K562 (cell line): ENCODE data around the gene MYO7A. TPM values are rescaled to one million over a fixed set of nuclear protein-coding genes. Genes with fewer than 3 reads are reported as not detected.

ENCODE experiments used
- ATAC-seq: fragments of 200-7000 bp; cut with Tn5 transposase; 3 replicates; pipeline ENCODE4 v1.9.1; 2020; ENCODE audit warnings: moderate library complexity
- BruUV-seq: library from RNA; stranded (reverse); fragments of 400-500 nt; replicated peaks from 2 replicates; lab custom pipeline; 2021; lab: Mats Ljungman, UMichigan
- CTCF ChIA-PET: fragments of 300-600 bp; formaldehyde crosslinking; extraction: SDS; loops from one replicate; lab custom pipeline; 2021; ENCODE audit warnings: low intra/inter-chr PET ratio; lab: Yijun Ruan, JAX
- POLR2A ChIA-PET: fragments of 300-600, 350-650 bp; sonication (Branson Sonifier 250); formaldehyde crosslinking; extraction: SDS; loops from one replicate; lab custom pipeline; 2021; ENCODE audit warnings: antibody characterized with exemption, inconsistent platforms; lab: Yijun Ruan, JAX
- DNase-seq, 4 experiments: peaks; one replicate each; pipeline versions ENCODE4 v3.0.0 to v3.0.0-alpha.2; 2011 to 2018; ENCODE audit warnings: low spot score in 3 of 4, mixed read lengths in 3 of 4; ENCODE audit errors: extremely low read depth in 1 of 4
- FAIRE-seq: peaks from 2 replicates; lab custom pipeline; 2011; peaks lifted over from hg19 to GRCh38; lab: Jason Lieb, UNC
- H2AFZ ChIP-seq: 2 replicates; pipeline ENCODE4 v1.6.0; 2011; ENCODE audit warnings: low read depth, low read length, control low read depth, inconsistent platforms
- H3K27ac ChIP-seq: fragments of 200-600 bp; 3 replicates; pipeline ENCODE4 v1.8.0; 2011; ENCODE audit warnings: low read depth, mild to moderate bottlenecking, control low read depth, inconsistent platforms, low read length, moderate library complexity, mixed read lengths; ENCODE audit errors: extremely low read depth
- H3K27me3 ChIP-seq, 2 experiments: fragments of 300-600 bp in 1 of 2; 2 replicates in 1 of 2; 3 replicates in 1 of 2; pipeline versions ENCODE4 v1.6.0 to v1.8.0; 2011; ENCODE audit warnings: inconsistent platforms in 2 of 2, low read length in 2 of 2, mild to moderate bottlenecking in 1 of 2, mixed read lengths in 1 of 2, moderate library complexity in 1 of 2; ENCODE audit not compliant: control insufficient read depth in 2 of 2, insufficient read depth in 2 of 2
- H3K36me3 ChIP-seq: fragments of 300-600 bp; 3 replicates; pipeline ENCODE4 v1.8.0; 2011; ENCODE audit warnings: mild to moderate bottlenecking, low read length, inconsistent platforms; ENCODE audit not compliant: control insufficient read depth, insufficient read depth
- H3K4me1 ChIP-seq, 2 experiments: fragments of 200-600 bp in 1 of 2; replicated peaks in 1 of 2; 2 replicates in 1 of 2; 3 replicates in 1 of 2; pipeline versions ENCODE4 v1.5.1 to v1.8.0; 2011; ENCODE audit warnings: inconsistent platforms in 2 of 2, low read length in 2 of 2, mild to moderate bottlenecking in 1 of 2, mixed read lengths in 1 of 2, moderate library complexity in 1 of 2; ENCODE audit not compliant: control insufficient read depth in 2 of 2, insufficient read depth in 2 of 2
- H3K4me2 ChIP-seq: 2 replicates; pipeline ENCODE4 v1.6.1; 2011; ENCODE audit warnings: low read length, control low read depth, inconsistent platforms, mixed read lengths; ENCODE audit not compliant: insufficient read depth
- H3K4me3 ChIP-seq: fragments of 200-600 bp; sonication (generic), shearing (Covaris generic); 2 replicates; pipeline ENCODE4 v1.5.1; 2016; ENCODE audit warnings: control low read depth, inconsistent platforms
- H3K79me2 ChIP-seq: fragments of 200-600 bp; 3 replicates; pipeline ENCODE4 v1.8.0; 2011; ENCODE audit warnings: low read length, inconsistent platforms; ENCODE audit not compliant: control insufficient read depth, insufficient read depth
- H3K9ac ChIP-seq, 2 experiments: 2 replicates each; pipeline versions ENCODE4 v1.6.0 to v1.6.1; 2011; ENCODE audit warnings: low read depth in 2 of 2, low read length in 2 of 2, control low read depth in 1 of 2, inconsistent platforms in 1 of 2, mild to moderate bottlenecking in 1 of 2, mixed read lengths in 1 of 2; ENCODE audit not compliant: insufficient read depth in 1 of 2
- H3K9me1 ChIP-seq: one replicate; pipeline ENCODE4 v1.6.0; 2011; ENCODE audit warnings: inconsistent platforms, mild to moderate bottlenecking, low read length, moderate library complexity; ENCODE audit not compliant: control insufficient read depth, insufficient read depth
- H3K9me3 ChIP-seq: replicated peaks from 2 replicates; pipeline ENCODE4 v1.5.1; 2011; ENCODE audit warnings: low read depth, low read length, inconsistent platforms; ENCODE audit not compliant: control insufficient read depth, insufficient read depth
- H4K20me1 ChIP-seq: replicated peaks from 2 replicates; pipeline ENCODE4 v1.6.1; 2011; ENCODE audit warnings: low read length, inconsistent platforms, mixed read lengths; ENCODE audit not compliant: control insufficient read depth, insufficient read depth
- EP400 ChIP-seq: fragments of 450-650 bp; IDR thresholded peaks from 2 replicates; pipeline ENCODE4 v1.6.1; 2017; ENCODE audit warnings: antibody characterized with exemption, mild to moderate bottlenecking, moderate library complexity
- ESRRB ChIP-seq: fragments of 250-450 bp; sonication (Bioruptor Pico); IDR thresholded peaks from 2 replicates; pipeline ENCODE4 v1.5.0; 2020; ENCODE audit warnings: mild to moderate bottlenecking, moderate library complexity, borderline replicate concordance
- HLTF ChIP-seq: fragments of 450-650 bp; IDR thresholded peaks from 2 replicates; pipeline ENCODE4 v1.6.1; 2016
- NCOA6 ChIP-seq: fragments of 450-650 bp; IDR thresholded peaks from 2 replicates; pipeline ENCODE4 v1.6.1; 2017; ENCODE audit warnings: mild to moderate bottlenecking
- POU5F1 ChIP-seq: fragments of 150-350 bp; IDR thresholded peaks from 2 replicates; pipeline ENCODE4 v1.6.1; 2014; ENCODE audit warnings: borderline replicate concordance, low read length, low read depth, mild to moderate bottlenecking; ENCODE audit not compliant: partially characterized antibody
- RAD21 ChIP-seq, 2 experiments: fragments of 250-450 bp in 1 of 2; fragments of 450-650 bp in 1 of 2; sonication (Bioruptor Pico) in 1 of 2; formaldehyde crosslinking in 1 of 2; IDR thresholded peaks in 1 of 2; conservative IDR thresholded peaks in 1 of 2; 2 replicates each; pipeline versions ENCODE4 v1.4.0 to v1.8.0; 2020 to 2022; ENCODE audit warnings: mild to moderate bottlenecking in 2 of 2, moderate library complexity in 1 of 2
- RFX7 ChIP-seq: fragments of 250-450 bp; sonication (Bioruptor Pico); IDR thresholded peaks from 2 replicates; pipeline ENCODE4 v1.5.1; 2021; ENCODE audit warnings: mild to moderate bottlenecking
- SIX5 ChIP-seq, 2 experiments: IDR thresholded peaks; 2 replicates each; pipeline ENCODE4 v1.6.1; 2011; ENCODE audit warnings: low read length in 2 of 2, borderline replicate concordance in 1 of 2, low read depth in 1 of 2, mild to moderate bottlenecking in 1 of 2, moderate library complexity in 1 of 2; ENCODE audit not compliant: insufficient read depth in 1 of 2
- THRAP3 ChIP-seq: fragments of 450-650 bp; IDR thresholded peaks from 2 replicates; pipeline ENCODE4 v1.6.1; 2016; ENCODE audit warnings: mild to moderate bottlenecking, inconsistent platforms, borderline replicate concordance
- TOE1 ChIP-seq, 2 experiments: fragments of 450-650 bp in 1 of 2; sonication (generic) in 1 of 2; formaldehyde crosslinking in 1 of 2; IDR thresholded peaks; 2 replicates each; pipeline versions ENCODE4 v1.7.1 to v1.8.0; 2016 to 2022; ENCODE audit warnings: borderline replicate concordance in 2 of 2, mild to moderate bottlenecking in 2 of 2, antibody characterized with exemption in 1 of 2, inconsistent platforms in 1 of 2, low read depth in 1 of 2, missing genetic modification reagents in 1 of 2, moderate library complexity in 1 of 2
- ZFP36 ChIP-seq: fragments of 150-350 bp; IDR thresholded peaks from 2 replicates; pipeline ENCODE4 v1.6.1; 2018; ENCODE audit warnings: low read length, low read depth; ENCODE audit not compliant: partially characterized antibody
- ZFX ChIP-seq: sonication (generic); formaldehyde crosslinking; IDR thresholded peaks from 2 replicates; pipeline ENCODE4 v1.8.0; 2022; ENCODE audit warnings: mild to moderate bottlenecking, missing genetic modification reagents, moderate library complexity
- ZNF24 ChIP-seq: fragments of 450-650 bp; IDR thresholded peaks from 2 replicates; pipeline ENCODE4 v1.6.1; 2016
- ZNF282 ChIP-seq: sonication (generic); formaldehyde crosslinking; IDR thresholded peaks from 2 replicates; pipeline ENCODE4 v1.8.1; 2023; ENCODE audit warnings: missing genetic modification reagents
- WGBS: fragments of 100-300 bp; shearing (Covaris generic); methylation state at CpG from one replicate; pipeline ENCODE4 v1.1.6; 2016; ENCODE audit warnings: low coverage, mixed read lengths; ENCODE audit not compliant: insufficient coverage; ENCODE audit errors: missing lambda C conversion rate; 5-methylcytosine and 5-hydroxymethylcytosine counted together
- in situ Hi-C: fragments of 300-500 bp; cut with MboI; formaldehyde crosslinking; loops from 4 replicates; pipeline ENCODE4 v1.15.0; 2018; ENCODE audit warnings: inconsistent platforms, mixed read lengths
- intact Hi-C: fragments of 100-400 bp; cut with micrococcal nuclease; formaldehyde crosslinking; loops from 2 replicates; pipeline ENCODE4 v1.14.2; 2022
- polyA plus RNA-seq, 8 experiments: library from polyadenylated mRNA; depleted of rRNA in 4 of 8; stranded (reverse) in 5 of 8; unstranded in 3 of 8; fragments of >200 nt; fragmentation: Nextera tagmentation in 2 of 8; fragmentation: Illumina TruSeq in 1 of 8; extraction: Ambion mirVana in 2 of 8; extraction: Trizol in 1 of 8; gene quantifications; 2 replicates each; pipeline versions ENCODE4 v1.2.1 to v1.2.3, GENCODE V29; 2011 to 2014; ENCODE audit warnings: inconsistent platforms in 1 of 8, missing spikeins in 1 of 8
- total RNA-seq, 7 experiments: library from RNA; depleted of rRNA in 6 of 7; stranded (reverse); fragments of >200 nt in 6 of 7; fragmentation: Illumina TruSeq in 2 of 7; extraction: Trizol in 2 of 7; gene quantifications; 2 replicates each; pipeline versions ENCODE4 v1.2.1 to v1.2.3, GENCODE V29; 2011 to 2021; ENCODE audit warnings: low replicate concordance in 1 of 7
- TF ChIP-seq, protein P1 (sequence below): sonication (generic); formaldehyde crosslinking; IDR thresholded peaks from 2 replicates; pipeline ENCODE4 v1.8.1; 2023; ENCODE audit warnings: mild to moderate bottlenecking, missing genetic modification reagents
- TF ChIP-seq, protein P2 (sequence below): fragments of 200-800 bp; sonication (Bioruptor generic); IDR thresholded peaks from 2 replicates; pipeline ENCODE4 v1.6.1; 2017; ENCODE audit warnings: missing genetic modification characterization, missing compliant biosample characterization

MYO7A gene
- total and polyA plus RNA-seq, 9 of the 15 experiments (the other 6 are each of a cell fraction or from before 2014, with no cell fraction given): 0.01 to 0.11 (median 0.07) TPM; not detected in 1

DNA sequence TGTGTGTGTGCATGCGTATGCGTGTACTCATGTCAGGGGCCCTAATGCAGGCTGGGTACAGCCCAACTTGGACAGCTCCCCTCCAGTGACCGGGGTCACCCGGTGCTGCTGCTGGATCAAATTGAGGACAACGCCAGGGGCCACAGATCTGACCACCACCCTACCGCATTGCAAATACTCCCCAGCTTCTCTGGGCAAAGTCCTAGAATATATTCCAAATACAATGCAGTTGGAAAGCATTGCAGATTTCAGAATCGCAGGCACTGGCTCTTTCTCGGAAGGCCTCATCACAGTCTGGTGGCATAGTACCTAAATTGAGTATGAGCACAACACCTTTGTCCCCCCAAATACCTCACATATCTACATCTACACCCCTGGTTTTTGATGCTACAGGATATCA is 43.2 kb downstream of the MYO7A start (continued):
- TF ChIP-seq TOE1 (IDR thresholded peaks at IDR 0.05; ENCODE audit: borderline replicate concordance) (no peak), TOE1 (CRISPR knock-in tag; IDR thresholded peaks at IDR 0.05; ENCODE audit: borderline replicate concordance, low read depth) (no peak), THRAP3 (no peak)

DNA sequence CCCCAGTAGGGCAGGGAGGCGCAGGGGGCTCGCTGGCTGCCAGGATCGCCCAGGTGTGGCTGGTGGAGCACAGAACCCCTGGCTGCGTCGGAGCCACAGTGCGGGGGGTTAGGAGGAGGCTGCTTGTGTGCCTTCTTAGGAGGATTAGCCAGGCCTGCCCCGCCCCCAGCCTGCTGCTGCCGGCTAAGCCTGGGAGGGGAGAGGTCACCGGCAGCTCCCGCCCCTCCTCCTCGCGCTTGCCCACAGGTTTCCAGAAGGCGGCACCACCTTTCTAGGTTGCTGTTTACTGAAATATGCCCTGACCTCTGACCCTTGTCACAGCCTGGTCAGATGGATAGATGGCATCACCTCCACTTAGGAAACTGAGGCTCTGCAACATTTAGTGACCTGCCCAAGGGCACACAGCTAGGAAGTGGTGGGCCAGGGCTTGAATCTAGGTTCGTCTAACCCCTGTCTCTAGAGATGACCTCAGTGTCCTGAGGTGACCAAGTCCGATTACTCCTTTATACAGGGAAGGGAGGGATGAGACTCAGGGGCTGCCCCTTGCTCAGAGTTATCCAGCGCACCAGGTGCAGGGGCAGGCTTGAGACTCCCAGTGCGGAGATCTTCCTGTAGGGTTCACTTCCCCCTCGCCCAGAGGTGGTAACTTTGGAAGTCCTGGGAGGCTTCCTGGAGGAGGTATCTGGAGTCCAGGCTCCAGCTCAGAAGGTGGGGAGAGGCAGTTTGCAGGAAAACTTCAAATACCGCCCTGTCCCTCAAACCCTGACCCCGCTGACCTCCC is 44.0 kb downstream of the MYO7A start:
- Histone ChIP-seq H3K9me3 (no peaks in the 10 kb centered on the region), H3K36me3 (no peaks in the 10 kb centered on the region), H3K4me3 (no peak overlapping the region), H3K4me1 (peaks cover 6 to 17% of the 10 kb centered on the region in 2 experiments; a peak in 4 of 5 replicates), H2AFZ (peak overlapping the region; percentile 38), H3K9me1 (peaks cover 2% of the 10 kb centered on the region), H3K4me2 (peak overlapping the region; percentile 41; the same call in 1 of the 2 replicates), H3K27me3 (peaks cover 0 to 47% of the 10 kb centered on the region in 2 experiments; a peak in 2 of 5 replicates), H3K79me2 (no peaks in the 10 kb centered on the region), H4K20me1 (0 out of 2 replicates have a peak, but pooled peaks cover 3% of the 10 kb centered on the region), H3K27ac (no peak overlapping the region), H3K9ac (no peak overlapping the region)
- FAIRE-seq (no peak), ATAC-seq (peak; percentile 87), DNase-seq (peak; percentile 60 to 81 (median 74))
- ChIA-PET POLR2A (interaction anchor here (1.0 kb wide), 1 partner anchor 28 kb away, joined by 3 read pairs; no protein-coding TSS in a partner anchor), CTCF (no interaction called here)
- in situ Hi-C loops: no loop called here
- intact Hi-C loops: no loop called here
- WGBS: 14% methylated on average over 15 of the region's 20 CpGs
- BruUV-seq: no TSS peak
- TF ChIP-seq EP400 (no peak), ZFP36 (peak; percentile 90), RAD21 (CRISPR knock-in tag; conservative IDR thresholded peaks at IDR 0.05 in 1 of 2, IDR thresholded peaks at IDR 0.05 in 1 of 2) (0 out of 4 replicates have a peak, but pooled peaks of 1 of the 2 experiments have one; percentile 5), RFX7 (CRISPR knock-in tag) (no peak), POU5F1 (no peak), SIX5 (IDR thresholded peaks at IDR 0.05; ENCODE audit: borderline replicate concordance in 1 of 2, insufficient read depth in 1 of 2, low read depth in 1 of 2, low read length in 2 of 2) (no peak), ZFX (CRISPR knock-in tag) (no peak), ZNF24 (no peak), ZNF282 (CRISPR knock-in tag) (no peak), NCOA6 (no peak), ESRRB (CRISPR knock-in tag) (no peak), HLTF (no peak)
- TF ChIP-seq, protein P1, sequence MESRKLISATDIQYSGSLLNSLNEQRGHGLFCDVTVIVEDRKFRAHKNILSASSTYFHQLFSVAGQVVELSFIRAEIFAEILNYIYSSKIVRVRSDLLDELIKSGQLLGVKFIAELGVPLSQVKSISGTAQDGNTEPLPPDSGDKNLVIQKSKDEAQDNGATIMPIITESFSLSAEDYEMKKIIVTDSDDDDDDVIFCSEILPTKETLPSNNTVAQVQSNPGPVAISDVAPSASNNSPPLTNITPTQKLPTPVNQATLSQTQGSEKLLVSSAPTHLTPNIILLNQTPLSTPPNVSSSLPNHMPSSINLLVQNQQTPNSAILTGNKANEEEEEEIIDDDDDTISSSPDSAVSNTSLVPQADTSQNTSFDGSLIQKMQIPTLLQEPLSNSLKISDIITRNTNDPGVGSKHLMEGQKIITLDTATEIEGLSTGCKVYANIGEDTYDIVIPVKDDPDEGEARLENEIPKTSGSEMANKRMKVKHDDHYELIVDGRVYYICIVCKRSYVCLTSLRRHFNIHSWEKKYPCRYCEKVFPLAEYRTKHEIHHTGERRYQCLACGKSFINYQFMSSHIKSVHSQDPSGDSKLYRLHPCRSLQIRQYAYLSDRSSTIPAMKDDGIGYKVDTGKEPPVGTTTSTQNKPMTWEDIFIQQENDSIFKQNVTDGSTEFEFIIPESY (CRISPR knock-in tag): no peak
- TF ChIP-seq, protein P2, sequence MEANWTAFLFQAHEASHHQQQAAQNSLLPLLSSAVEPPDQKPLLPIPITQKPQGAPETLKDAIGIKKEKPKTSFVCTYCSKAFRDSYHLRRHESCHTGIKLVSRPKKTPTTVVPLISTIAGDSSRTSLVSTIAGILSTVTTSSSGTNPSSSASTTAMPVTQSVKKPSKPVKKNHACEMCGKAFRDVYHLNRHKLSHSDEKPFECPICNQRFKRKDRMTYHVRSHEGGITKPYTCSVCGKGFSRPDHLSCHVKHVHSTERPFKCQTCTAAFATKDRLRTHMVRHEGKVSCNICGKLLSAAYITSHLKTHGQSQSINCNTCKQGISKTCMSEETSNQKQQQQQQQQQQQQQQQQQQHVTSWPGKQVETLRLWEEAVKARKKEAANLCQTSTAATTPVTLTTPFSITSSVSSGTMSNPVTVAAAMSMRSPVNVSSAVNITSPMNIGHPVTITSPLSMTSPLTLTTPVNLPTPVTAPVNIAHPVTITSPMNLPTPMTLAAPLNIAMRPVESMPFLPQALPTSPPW (CRISPR knock-in tag): peak; percentile 30; the same call in 1 of the 2 replicates
